HG03103 (cell line): Measurements from ENCODE around the gene OXGR1.

Source experiments
- ATAC-seq: cut with Tn5 transposase; IDR thresholded peaks from one replicate; pipeline ENCODE4 v1.9.1; 2021; ENCODE audit warnings: low read depth; ENCODE audit not compliant: unreplicated experiment

OXGR1 gene

GRCh38 chr13:96966415-96967102, 27.7 kb downstream of the OXGR1 start:
- ATAC-seq: no peak

- no peak for ATAC-seq
Measured at GRCh38 chr13:96963786-96964475, 30.3 kb downstream of the OXGR1 start.

GRCh38 chr13:96960379-96960778, 33.9 kb downstream of the OXGR1 start:
- ATAC-seq: no peak

GRCh38 chr13:96958286-96958891, 35.9 kb downstream of the OXGR1 start:
- no peak for ATAC-seq

GRCh38 chr13:96952595-96952994, 41.7 kb downstream of the OXGR1 start:
- ATAC-seq: no peak

- ATAC-seq: no peak
Measured at GRCh38 chr13:96948127-96948526, 46.1 kb downstream of the OXGR1 start.

- no peak for ATAC-seq
Measured at GRCh38 chr13:96947343-96947910, 46.8 kb downstream of the OXGR1 start.

GRCh38 chr13:96946709-96947311, 47.5 kb downstream of the OXGR1 start:
- no peak for ATAC-seq

GRCh38 chr13:96940961-96941360, 53.3 kb downstream of the OXGR1 start:
- ATAC-seq: no peak

GRCh38 chr13:96935901-96936300, 58.4 kb downstream of the OXGR1 start:
- no peak for ATAC-seq
